ENCODE measurements around the gene LRG1.

GRCh38 chr19:4579389-4579788 lies 39.6 kb upstream of the LRG1 start:
- TF ChIP-seq CTCF (IDR thresholded peaks at IDR 0.05; ENCODE audit: poor library complexity) (no peak), EZH2phosphoT487 (IDR thresholded peaks at IDR 0.05; ENCODE audit: low read depth, severe bottlenecking, unreplicated experiment) (no peak), EZH2 (IDR thresholded peaks at IDR 0.05; ENCODE audit: borderline replicate concordance) (no peak)

All from hepatocyte (in vitro differentiated cells).